Ascending aorta (tissue), 2 donors: ENCODE results near the gene NKRF. TPM values are rescaled to one million over a fixed set of nuclear protein-coding genes. Genes with fewer than 3 reads are reported as not detected.

Experiments
- DNase-seq, 2 donors: peaks; one replicate each; pipeline ENCODE4 v3.0.0-alpha.2; 2019; ENCODE audit warnings: low spot score in 2 of 2
- H3K27ac ChIP-seq, 2 donors: fragments of 200-600 bp; sonication (generic); one replicate each; pipeline ENCODE4 v1.5.1; 2016 to 2017; ENCODE audit warnings: mild to moderate bottlenecking in 1 of 2
- H3K27me3 ChIP-seq: fragments of 200-600 bp; sonication (generic); one replicate; pipeline ENCODE4 v1.5.1; 2017
- H3K36me3 ChIP-seq, 2 donors: fragments of 200-600 bp; sonication (generic); one replicate each; pipeline ENCODE4 v1.5.1; 2016
- H3K4me1 ChIP-seq, 2 donors: fragments of 200-600 bp; sonication (generic); one replicate each; pipeline ENCODE4 v1.5.1; 2016 to 2017; ENCODE audit warnings: mild to moderate bottlenecking in 1 of 2
- H3K4me3 ChIP-seq, 2 donors: fragments of 200-600 bp; sonication (generic); one replicate each; pipeline ENCODE4 v1.5.1; 2016 to 2017; ENCODE audit warnings: mild to moderate bottlenecking in 1 of 2
- H3K9me3 ChIP-seq, 2 donors: fragments of 200-600 bp; sonication (generic); one replicate each; pipeline ENCODE4 v1.5.1; 2016
- intact Hi-C: fragments of 100-400 bp; cut with DNase I; formaldehyde crosslinking; loops from one replicate; pipeline ENCODE4 v1.15.1; 2023
- total RNA-seq: library from RNA; depleted of rRNA; stranded (reverse); fragments of >200 nt; gene quantifications from one replicate; pipeline ENCODE4 v1.1.0, GENCODE V29; 2016
- TF ChIP-seq, protein P1 (sequence below), 3 experiments: fragments of 200-600 bp in 2 of 3; fragments of 450-650 bp in 1 of 3; sonication (generic) in 2 of 3; IDR thresholded peaks; one replicate each; pipeline ENCODE4 v1.5.1; 2016 to 2019; ENCODE audit warnings: antibody characterized with exemption in 3 of 3, mild to moderate bottlenecking in 1 of 3, moderate library complexity in 1 of 3

NKRF gene
- total RNA-seq, 1 donor from 2014 or later, result 2.8 TPM

- Histone ChIP-seq H3K4me1 (no peaks in the 10 kb centered on the region), H3K4me3 (no peak overlapping the region), H3K36me3 (peaks cover 0 to 3% of the 10 kb centered on the region in 2 donors), H3K9me3 (no peaks in the 10 kb centered on the region), H3K27ac (no peak overlapping the region), H3K27me3 (no peaks in the 10 kb centered on the region)
- TF ChIP-seq, protein P1, sequence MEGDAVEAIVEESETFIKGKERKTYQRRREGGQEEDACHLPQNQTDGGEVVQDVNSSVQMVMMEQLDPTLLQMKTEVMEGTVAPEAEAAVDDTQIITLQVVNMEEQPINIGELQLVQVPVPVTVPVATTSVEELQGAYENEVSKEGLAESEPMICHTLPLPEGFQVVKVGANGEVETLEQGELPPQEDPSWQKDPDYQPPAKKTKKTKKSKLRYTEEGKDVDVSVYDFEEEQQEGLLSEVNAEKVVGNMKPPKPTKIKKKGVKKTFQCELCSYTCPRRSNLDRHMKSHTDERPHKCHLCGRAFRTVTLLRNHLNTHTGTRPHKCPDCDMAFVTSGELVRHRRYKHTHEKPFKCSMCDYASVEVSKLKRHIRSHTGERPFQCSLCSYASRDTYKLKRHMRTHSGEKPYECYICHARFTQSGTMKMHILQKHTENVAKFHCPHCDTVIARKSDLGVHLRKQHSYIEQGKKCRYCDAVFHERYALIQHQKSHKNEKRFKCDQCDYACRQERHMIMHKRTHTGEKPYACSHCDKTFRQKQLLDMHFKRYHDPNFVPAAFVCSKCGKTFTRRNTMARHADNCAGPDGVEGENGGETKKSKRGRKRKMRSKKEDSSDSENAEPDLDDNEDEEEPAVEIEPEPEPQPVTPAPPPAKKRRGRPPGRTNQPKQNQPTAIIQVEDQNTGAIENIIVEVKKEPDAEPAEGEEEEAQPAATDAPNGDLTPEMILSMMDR (IDR thresholded peaks at IDR 0.05), result no peak
- intact Hi-C loops, result no loop called here
- no peak for DNase-seq
Observed at GRCh38 chrX:119624417-119624816, 18.2 kb upstream of the NKRF start.

GRCh38 chrX:119622356-119623232 is 16.4 kb upstream of the NKRF start:
- Histone ChIP-seq H3K9me3 (no peaks in the 10 kb centered on the region), H3K36me3 (no peaks in the 10 kb centered on the region), H3K27ac (no peak overlapping the region), H3K4me3 (no peak overlapping the region), H3K4me1 (no peaks in the 10 kb centered on the region), H3K27me3 (no peaks in the 10 kb centered on the region)
- intact Hi-C loops, result no loop called here
- DNase-seq, result no peak
- TF ChIP-seq, protein P1 (IDR thresholded peaks at IDR 0.05), result no peak

DNA sequence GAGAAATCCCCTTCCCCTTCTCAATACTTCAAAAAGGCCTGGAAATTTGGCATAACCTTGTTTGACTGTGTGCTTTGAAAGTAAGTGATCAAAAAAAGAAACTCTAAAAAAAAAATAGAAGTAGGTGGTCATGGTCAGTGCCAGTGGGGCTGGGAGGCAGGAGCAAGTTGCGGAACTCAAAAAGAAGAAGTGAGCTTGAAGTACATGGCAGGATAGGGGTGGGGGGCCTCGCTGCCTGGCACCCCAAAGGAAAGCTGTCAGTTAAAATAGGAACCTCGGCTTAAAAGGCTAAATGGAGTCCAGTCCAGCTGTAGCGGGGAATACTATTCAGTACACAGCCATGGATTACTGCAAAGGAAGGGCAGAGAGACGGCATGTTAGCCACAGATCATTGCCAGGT is 12.2 kb upstream of the NKRF start:
- TF ChIP-seq, protein P1 (IDR thresholded peaks at IDR 0.05), result no peak
- H3K4me1 ChIP-seq, result no peaks in the 10 kb centered on the region
- H3K9me3 ChIP-seq, result no peaks in the 10 kb centered on the region
- H3K36me3 ChIP-seq, result no peaks in the 10 kb centered on the region
- DNase-seq, result no peak
- H3K27me3 ChIP-seq, result no peaks in the 10 kb centered on the region
- H3K27ac ChIP-seq, result no peak overlapping the region
- intact Hi-C loops, result no loop called here
- no peak overlapping the region for H3K4me3 ChIP-seq

- Histone ChIP-seq H3K36me3 (no peaks in the 10 kb centered on the region), H3K9me3 (no peaks in the 10 kb centered on the region), H3K27ac (no peak overlapping the region), H3K4me3 (no peak overlapping the region), H3K4me1 (no peaks in the 10 kb centered on the region), H3K27me3 (no peaks in the 10 kb centered on the region)
- TF ChIP-seq, protein P1 (IDR thresholded peaks at IDR 0.05), result no peak
- intact Hi-C loops, result no loop called here
- no peak for DNase-seq
Observed at GRCh38 chrX:119617517-119618164, 11.4 kb upstream of the NKRF start.

GRCh38 chrX:119614776-119615175 is 8.6 kb upstream of the NKRF start:
- intact Hi-C loops, result no loop called here

More at GRCh38 chrX:119614776-119615175, 8.6 kb upstream of the NKRF start:
- no peaks in the 10 kb centered on the region for H3K9me3 ChIP-seq
- no peaks in the 10 kb centered on the region for H3K27me3 ChIP-seq
- H3K27ac ChIP-seq, result no peak overlapping the region
- H3K4me1 ChIP-seq, result no peaks in the 10 kb centered on the region
- H3K4me3 ChIP-seq, result no peak overlapping the region
- no peaks in the 10 kb centered on the region for H3K36me3 ChIP-seq
- DNase-seq, result no peak
- TF ChIP-seq, protein P1 (IDR thresholded peaks at IDR 0.05), result no peak
